Heart right ventricle (tissue), 16 donors: ENCODE measurements around the gene PIF1. TPM values are rescaled to one million over a fixed set of nuclear protein-coding genes. Genes with fewer than 3 reads are reported as not detected.

Experiments used
- ATAC-seq, 8 donors: fragments of 200-7000 bp; cut with Tn5 transposase; one replicate each; pipeline ENCODE4 v1.9.1; 2020; ENCODE audit warnings: mild to moderate bottlenecking in 8 of 8, moderate library complexity in 8 of 8, moderate number of reproducible peaks in 1 of 8
- DNase-seq, 2 donors: peaks; one replicate each; pipeline ENCODE4 v3.0.0-alpha.2; 2020
- H3K27ac ChIP-seq, 10 donors: fragments of 200-600 bp; sonication (generic) in 2 of 10; one replicate each; pipeline versions ENCODE4 v1.5.0 to v1.8.0; 2020 to 2022; ENCODE audit warnings: mild to moderate bottlenecking in 3 of 10
- H3K27me3 ChIP-seq, 7 donors: fragments of 200-600 bp; one replicate each; pipeline ENCODE4 v1.8.0; 2021 to 2022; ENCODE audit warnings: mild to moderate bottlenecking in 2 of 7
- H3K36me3 ChIP-seq, 9 donors: fragments of 200-600 bp; sonication (generic) in 1 of 9; one replicate each; pipeline versions ENCODE4 v1.5.0 to v1.8.0; 2020 to 2022; ENCODE audit warnings: mild to moderate bottlenecking in 2 of 9
- H3K4me1 ChIP-seq, 9 donors: fragments of 200-600 bp; sonication (generic) in 1 of 9; one replicate each; pipeline versions ENCODE4 v1.5.0 to v1.8.0; 2020 to 2022; ENCODE audit warnings: mild to moderate bottlenecking in 4 of 9
- H3K4me3 ChIP-seq, 10 donors: fragments of 200-600 bp; sonication (generic) in 2 of 10; one replicate each; pipeline versions ENCODE4 v1.5.0 to v1.8.0; 2020 to 2022; ENCODE audit warnings: mild to moderate bottlenecking in 7 of 10, moderate library complexity in 2 of 10
- H3K9me3 ChIP-seq, 11 donors: fragments of 200-600 bp in 10 of 11; sonication (generic) in 2 of 11; one replicate each; pipeline versions ENCODE4 v1.5.0 to v1.8.0; 2013 to 2022; ENCODE audit warnings: mild to moderate bottlenecking in 2 of 11, control low read depth in 1 of 11, moderate library complexity in 1 of 11
- WGBS, 2 donors: extraction: QIAGEN DNeasy Blood & Tissue Kit; methylation state at CpG; one replicate each; pipeline ENCODE4 v1.1.7; 2013; ENCODE audit warnings: inconsistent platforms in 1 of 2; 5-methylcytosine and 5-hydroxymethylcytosine counted together
- intact Hi-C, 10 donors: fragments of 100-400 bp; cut with DNase I; formaldehyde crosslinking; loops; one replicate each; pipeline versions ENCODE4 v1.11.1 to v1.14.2; 2022
- polyA plus RNA-seq, 2 donors: library from polyadenylated mRNA; stranded (reverse); fragments of 200-250 nt; gene quantifications; one replicate each; pipeline ENCODE4 v1.2.3, GENCODE V29; 2013
- total RNA-seq, 10 donors: library from RNA; stranded (reverse); fragmentation: NEBNext Ultra II Directional in 3 of 10; extraction: Animal tissue kit (Norgen Biotek cat#: 25700) in 3 of 10; gene quantifications; one replicate each; pipeline versions ENCODE4 v1.2.1 to v1.2.4, GENCODE V29; 2021 to 2023
- TF ChIP-seq, protein P1 (sequence below), 9 donors: fragments of 200-600 bp; sonication (generic) in 2 of 9; IDR thresholded peaks; one replicate each; pipeline versions ENCODE4 v1.5.0 to v1.8.0; 2021 to 2022; ENCODE audit warnings: antibody characterized with exemption in 9 of 9, mild to moderate bottlenecking in 5 of 9, moderate library complexity in 1 of 9
- donor health status: Arrhythmogenic right ventricular cardiomyopathy.
- donor health status: ischemic (EF 13 %, LVEDD 7.1; RV severe dilation, severe dysfunction).
- donor health status: healthy with polysubstance abuse.
- donor health status: DM: no; HTN: yes; CAD: no.
- donor health status: DM: no; HTN: no; CAD: no.
- donor health status: ischemic (EF 25% LVEDD 6.9; RV normal size, moderate dysfunction).
- donor health status: ischemic (EF 25% LVEDD 5.7; RV mildly dilated, moderate dysfunction).
- donor health status: healthy.
- donor health status: DM: yes; HTN: yes; CAD: no.
- donor health status: Ischemic cardiomyopathy.
- donor health status: ischemic (EF 35%, LVEDD 5.7; RV mildly dilated, moderate dysfunction).
- donor health status: nonischemic (EF 11% LVEDD 7.7; RV severe dilation, severe dysfunction).
- donor health status: DM: yes; HTN: yes; CAD: no.
- donor health status: PGD.
- donor health status: ischemic (EF 29% LVEDD 5.4; RV normal size, mild dysfunction).
- donor health status: nonischemic (EF 23%, LVEDD 6.1; RV moderate dilation, normal function).

The PIF1 gene
- total and polyA plus RNA-seq, 12 donors: 0.22 to 2.9 (median 0.45) TPM

DNA sequence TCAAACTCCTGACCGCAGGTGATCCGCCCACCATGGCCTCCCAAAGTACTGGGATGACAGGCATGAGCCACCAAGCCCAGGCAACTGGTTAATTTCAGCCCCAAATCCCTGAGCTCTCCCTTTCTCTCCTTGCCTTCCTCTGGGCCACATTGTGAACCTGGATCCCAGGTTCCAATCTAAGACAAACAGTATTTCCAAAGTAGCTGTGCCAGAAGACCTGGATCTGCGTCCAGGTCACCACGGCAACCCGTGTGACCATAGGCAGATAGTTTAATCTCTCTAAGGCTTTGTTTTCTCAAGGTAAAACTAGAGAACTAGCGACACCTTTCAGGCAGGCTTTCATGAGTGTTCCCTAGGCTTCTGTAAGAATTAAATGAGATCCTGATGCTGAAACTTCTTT, 44.1 kb downstream of the PIF1 start:
- intact Hi-C loops: no loop called here
- no peak overlapping the region for H3K4me3 ChIP-seq
- H3K4me1 ChIP-seq: peaks cover 0 to 11% (median 8%) of the 10 kb centered on the region in 9 donors
- 80 to 86% methylated on average over 6 of the region's 6 CpGs for WGBS, 2 donors
- no peak overlapping the region for H3K27ac ChIP-seq
- H3K27me3 ChIP-seq: peaks cover 0 to 14% (median 0%) of the 10 kb centered on the region in 7 donors
- no peaks in the 10 kb centered on the region for H3K9me3 ChIP-seq
- DNase-seq (no peak), ATAC-seq (no peak)
- H3K36me3 ChIP-seq: no peaks in the 10 kb centered on the region
- TF ChIP-seq, protein P1, sequence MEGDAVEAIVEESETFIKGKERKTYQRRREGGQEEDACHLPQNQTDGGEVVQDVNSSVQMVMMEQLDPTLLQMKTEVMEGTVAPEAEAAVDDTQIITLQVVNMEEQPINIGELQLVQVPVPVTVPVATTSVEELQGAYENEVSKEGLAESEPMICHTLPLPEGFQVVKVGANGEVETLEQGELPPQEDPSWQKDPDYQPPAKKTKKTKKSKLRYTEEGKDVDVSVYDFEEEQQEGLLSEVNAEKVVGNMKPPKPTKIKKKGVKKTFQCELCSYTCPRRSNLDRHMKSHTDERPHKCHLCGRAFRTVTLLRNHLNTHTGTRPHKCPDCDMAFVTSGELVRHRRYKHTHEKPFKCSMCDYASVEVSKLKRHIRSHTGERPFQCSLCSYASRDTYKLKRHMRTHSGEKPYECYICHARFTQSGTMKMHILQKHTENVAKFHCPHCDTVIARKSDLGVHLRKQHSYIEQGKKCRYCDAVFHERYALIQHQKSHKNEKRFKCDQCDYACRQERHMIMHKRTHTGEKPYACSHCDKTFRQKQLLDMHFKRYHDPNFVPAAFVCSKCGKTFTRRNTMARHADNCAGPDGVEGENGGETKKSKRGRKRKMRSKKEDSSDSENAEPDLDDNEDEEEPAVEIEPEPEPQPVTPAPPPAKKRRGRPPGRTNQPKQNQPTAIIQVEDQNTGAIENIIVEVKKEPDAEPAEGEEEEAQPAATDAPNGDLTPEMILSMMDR (IDR thresholded peaks at IDR 0.05): no peak

DNA sequence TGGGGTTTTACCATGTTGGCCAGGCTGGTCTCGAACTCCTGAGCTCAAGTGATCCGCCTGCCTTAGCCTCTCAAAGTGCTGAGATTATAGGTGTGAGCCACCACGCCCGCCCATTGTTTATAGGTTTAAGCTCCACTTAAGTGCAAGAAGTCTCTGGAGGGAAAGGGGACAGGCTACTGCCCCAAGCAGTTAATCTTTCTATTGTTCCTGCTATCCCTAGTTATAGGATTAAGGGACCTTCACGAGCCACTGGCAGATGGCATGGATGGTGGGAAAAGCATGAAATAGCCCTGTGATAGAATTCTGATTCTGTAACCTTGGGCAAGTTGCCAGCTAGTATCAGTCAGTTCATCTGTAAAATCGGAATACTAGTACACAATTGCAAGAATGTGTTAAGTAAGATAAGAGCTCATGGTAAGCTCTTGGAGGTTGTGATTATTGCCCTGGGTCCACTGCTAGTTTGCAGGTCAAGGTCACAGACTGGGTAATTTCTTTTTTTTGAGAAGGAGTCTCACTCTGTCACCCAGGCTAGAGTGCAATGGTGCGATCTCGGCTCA, 44.8 kb downstream of the PIF1 start:
- WGBS, 2 donors: 82 to 84% methylated on average over 8 of the region's 8 CpGs
- Histone ChIP-seq H3K27me3 (peaks cover 0 to 20% (median 0%) of the 10 kb centered on the region in 7 donors), H3K27ac (no peak overlapping the region), H3K36me3 (no peaks in the 10 kb centered on the region), H3K4me3 (no peak overlapping the region), H3K9me3 (no peaks in the 10 kb centered on the region), H3K4me1 (peaks cover 0 to 15% (median 9%) of the 10 kb centered on the region in 9 donors)
- no peak for DNase-seq
- intact Hi-C loops: no loop called here
- no peak for ATAC-seq
- TF ChIP-seq, protein P1 (IDR thresholded peaks at IDR 0.05): no peak

DNA sequence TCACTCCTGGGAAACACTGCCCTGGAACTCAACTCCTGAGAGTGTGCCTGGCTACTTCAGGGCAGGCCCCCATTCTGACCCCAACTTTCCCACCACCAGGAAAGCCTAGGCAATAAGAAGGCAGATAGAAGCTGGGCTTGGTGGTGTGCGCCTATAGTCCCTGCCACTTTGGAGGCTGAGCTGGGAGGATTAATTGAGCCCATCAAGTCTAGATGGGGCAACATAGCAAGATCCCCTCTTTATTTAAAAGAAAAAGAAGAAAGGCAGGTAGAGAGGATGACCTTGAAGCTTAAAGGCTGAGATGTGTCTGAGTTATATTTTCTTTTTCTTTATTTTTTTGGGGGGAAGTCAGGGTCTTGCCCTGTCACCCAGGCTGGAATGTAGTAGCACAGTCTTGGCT, 45.8 kb downstream of the PIF1 start:
- intact Hi-C loops: no loop called here
- Histone ChIP-seq H3K4me3 (no peak overlapping the region), H3K9me3 (no peaks in the 10 kb centered on the region), H3K36me3 (no peaks in the 10 kb centered on the region), H3K27me3 (peaks cover 0 to 27% (median 0%) of the 10 kb centered on the region in 7 donors), H3K4me1 (peaks cover 0 to 15% (median 9%) of the 10 kb centered on the region in 9 donors), H3K27ac (no peak overlapping the region)
- ATAC-seq (no peak), DNase-seq (no peak)
- TF ChIP-seq, protein P1 (IDR thresholded peaks at IDR 0.05): no peak
- 93 to 96% methylated on average over 1 of the region's 1 CpG for WGBS, 2 donors

- TF ChIP-seq, protein P1 (IDR thresholded peaks at IDR 0.05): no peak
- 79 to 91% methylated on average over 2 of the region's 2 CpGs for WGBS, 2 donors
- intact Hi-C loops: no loop called here
- ATAC-seq (no peak), DNase-seq (no peak)
- no peaks in the 10 kb centered on the region for H3K9me3 ChIP-seq
- H3K4me1 ChIP-seq: peaks cover 0 to 21% (median 9%) of the 10 kb centered on the region in 9 donors
- H3K27ac ChIP-seq: no peak overlapping the region
- H3K27me3 ChIP-seq: peaks cover 0 to 33% (median 0%) of the 10 kb centered on the region in 7 donors
- no peak overlapping the region for H3K4me3 ChIP-seq
- H3K36me3 ChIP-seq: no peaks in the 10 kb centered on the region
Observed at GRCh38 chr15:64779024-64779423, 46.4 kb downstream of the PIF1 start.
